Activated CD4-positive, CD25-positive, alpha-beta regulatory T cell treated with anti-CD3 and anti-CD28 coated beads, Interleukin-2, amount 50 U/mL, for 16 hours (primary cell): ENCODE measurements around the gene USH1C.

ENCODE experiments used
- DNase-seq: peaks from one replicate; pipeline ENCODE4 v3.0.0-alpha.2; 2020; ENCODE audit warnings: low read depth, low spot score

Gene USH1C

DNA sequence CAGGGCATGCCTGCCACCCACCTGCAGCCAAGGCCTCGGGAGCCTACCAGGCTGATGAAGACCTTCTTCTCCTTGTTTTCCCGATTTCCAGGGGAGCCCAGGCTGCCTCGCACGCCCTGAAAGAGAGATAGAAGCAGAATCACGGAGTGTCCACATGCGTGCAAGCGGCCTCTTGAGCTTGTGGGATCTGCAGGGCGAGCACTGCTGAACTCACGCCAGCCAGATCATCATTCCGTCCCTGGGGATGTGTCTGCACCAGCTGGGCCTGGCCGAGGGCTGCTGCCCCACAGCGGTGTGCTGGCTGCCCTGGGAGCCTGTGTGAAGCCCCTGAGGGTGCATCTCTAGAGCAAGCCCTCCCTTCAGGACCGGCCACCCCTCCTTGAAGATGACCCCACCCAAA, 17.9 kb downstream of the USH1C start:
- DNase-seq = no peak

DNA sequence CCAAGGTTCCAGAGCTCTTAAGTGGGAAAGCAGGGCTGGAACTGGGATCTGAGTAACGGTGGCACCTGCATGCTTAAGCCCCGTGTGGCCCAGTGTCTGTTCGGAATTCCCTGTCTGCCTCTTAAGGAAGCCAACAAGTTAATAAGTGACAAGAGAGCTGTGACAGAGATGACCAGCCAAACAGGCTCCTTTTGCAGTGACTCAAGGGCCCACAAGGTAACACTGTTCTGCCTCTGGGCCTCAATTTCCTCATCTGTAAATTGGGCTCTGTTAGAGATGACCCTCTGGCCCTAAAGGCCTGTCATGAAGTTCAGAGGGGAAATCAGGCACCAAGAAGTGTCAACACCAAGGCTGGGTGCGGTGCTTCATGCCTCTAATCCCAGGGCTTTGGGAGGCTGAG, 18.6 kb downstream of the USH1C start:
- DNase-seq = no peak

DNA sequence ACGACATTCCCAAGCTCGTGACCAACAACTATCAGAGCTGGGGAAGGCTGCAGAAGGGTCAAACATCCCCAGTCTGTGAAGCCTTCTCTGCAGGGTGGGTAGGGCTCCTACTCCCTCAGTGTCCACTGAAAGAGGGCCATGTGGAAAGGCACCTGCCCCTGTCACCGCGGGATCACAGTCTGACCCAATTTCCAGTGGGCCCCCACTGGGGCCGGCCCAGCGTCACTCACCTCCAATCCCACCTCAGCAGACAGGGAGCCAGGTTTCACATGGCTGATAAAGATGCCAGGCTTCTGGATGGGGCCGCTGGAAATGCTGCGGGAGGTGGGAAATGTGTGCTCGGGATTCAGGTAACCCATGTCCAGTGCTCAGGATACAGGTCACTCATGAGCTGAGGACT, 20.0 kb downstream of the USH1C start:
- no peak for DNase-seq

DNA sequence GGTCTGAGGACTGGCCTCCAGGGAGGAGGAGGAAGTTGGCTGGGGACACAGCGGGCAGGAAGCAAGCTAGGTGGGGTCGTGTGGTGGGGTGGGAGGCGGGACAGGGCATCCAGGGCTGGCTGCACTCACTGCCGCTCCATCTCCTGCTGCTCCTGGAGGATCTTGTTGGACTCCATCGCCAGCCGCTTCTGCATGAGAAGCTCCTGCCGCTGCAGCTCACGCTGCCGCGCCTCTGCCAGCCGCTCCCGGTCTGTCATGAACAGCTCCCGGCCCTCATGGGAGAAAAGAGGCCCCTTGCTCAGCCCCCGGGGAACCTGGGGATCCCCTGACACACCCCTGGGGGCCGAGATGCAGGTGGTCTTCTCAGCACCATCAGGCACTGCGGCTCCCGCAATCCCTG, 21.6 kb downstream of the USH1C start:
- no peak for DNase-seq

DNA sequence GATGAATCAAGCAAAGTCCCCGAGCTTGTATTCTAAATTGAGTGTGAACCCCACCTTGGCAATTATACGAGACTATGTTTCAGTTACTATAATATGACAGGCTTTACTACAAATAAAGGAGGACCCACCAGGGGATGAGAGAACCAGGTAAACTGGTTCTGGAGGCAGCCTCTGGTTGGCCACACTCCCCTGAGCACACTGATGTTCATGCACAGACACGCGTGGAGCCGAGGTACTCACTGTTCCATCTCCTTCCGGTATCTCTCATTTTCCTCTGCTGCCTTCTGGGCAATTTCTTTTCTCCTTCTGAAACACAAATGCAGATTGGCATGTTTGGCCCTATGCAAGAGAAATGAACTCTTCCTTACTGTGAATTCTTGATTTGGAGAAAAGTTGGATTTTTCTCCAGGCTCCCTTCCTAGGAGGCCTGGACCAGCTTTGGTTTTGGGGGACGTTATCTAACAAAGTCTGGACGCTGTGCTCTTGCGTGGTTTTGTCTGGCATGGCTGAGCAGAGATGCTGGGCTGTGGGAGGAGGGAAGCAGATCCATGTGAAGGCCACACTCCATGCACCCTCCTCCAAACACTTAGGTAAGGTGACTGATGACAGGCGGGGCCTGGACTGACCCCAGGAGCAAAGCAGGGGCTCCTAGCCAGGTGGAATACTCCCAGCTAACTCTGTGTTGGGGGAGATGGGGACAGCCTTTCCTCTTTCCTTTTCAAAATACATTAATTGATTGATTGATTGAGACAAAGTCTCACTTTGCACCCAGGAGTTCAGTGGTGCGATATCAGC, 22.9 kb downstream of the USH1C start:
- DNase-seq = no peak

DNA sequence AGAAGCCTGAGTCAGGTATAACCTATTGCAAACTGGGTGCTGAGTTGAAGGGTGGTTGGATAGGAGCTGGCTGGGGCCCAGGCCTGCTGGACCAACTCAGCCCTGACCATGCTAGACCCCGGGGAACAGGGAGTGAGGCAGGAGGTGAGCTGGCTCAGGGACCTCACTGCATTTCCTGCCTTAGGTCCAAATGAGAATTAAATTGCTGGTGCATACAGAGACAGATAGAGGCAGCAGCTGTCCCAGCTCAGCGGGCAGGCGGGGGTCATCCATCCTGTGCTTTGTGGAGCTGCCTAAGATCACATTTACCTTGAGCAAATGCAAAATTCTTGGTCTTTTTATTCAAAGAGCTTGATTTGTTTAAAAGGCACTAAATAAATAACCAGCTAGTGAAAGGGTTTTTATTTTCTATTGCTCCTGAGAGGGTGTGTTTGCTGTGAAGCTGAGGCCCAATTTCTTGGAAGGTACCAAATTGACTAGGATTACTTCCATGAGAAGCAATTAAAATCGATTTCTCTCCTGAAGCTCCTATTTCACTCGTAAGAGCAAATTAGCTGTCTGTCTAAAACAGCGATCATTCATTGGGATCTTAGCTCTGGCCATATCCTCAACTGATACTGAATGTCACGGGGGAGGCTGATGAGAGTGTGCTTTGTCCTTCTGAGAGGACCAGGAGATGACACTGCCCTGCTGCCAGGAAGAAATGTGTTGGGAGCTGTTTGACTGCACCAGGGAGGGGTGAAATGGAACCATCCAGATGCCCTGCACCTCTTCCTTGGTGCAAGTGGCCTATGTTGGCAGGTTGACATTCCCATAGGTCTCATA, 24.9 kb downstream of the USH1C start:
- DNase-seq = no peak

DNA sequence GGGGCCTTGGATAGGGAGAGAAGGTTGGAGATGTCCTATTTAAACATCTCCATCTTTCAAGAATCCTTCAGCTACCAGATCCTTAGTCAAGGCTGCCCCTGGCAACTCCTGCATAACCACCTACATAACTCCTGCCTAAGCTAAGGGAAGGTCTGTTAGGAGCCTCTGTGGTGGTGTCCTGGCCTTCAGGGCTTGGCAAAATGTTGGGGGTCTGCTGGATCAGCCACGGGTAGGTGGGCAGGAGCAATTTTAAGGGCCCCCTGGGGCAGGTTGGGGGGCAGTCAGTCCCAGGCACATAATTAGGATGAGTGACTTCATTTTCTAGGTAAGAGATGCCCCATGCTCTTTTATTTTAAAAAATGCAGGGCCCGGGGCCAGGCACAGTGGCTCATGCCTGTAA, 25.9 kb downstream of the USH1C start:
- DNase-seq = no peak

DNA sequence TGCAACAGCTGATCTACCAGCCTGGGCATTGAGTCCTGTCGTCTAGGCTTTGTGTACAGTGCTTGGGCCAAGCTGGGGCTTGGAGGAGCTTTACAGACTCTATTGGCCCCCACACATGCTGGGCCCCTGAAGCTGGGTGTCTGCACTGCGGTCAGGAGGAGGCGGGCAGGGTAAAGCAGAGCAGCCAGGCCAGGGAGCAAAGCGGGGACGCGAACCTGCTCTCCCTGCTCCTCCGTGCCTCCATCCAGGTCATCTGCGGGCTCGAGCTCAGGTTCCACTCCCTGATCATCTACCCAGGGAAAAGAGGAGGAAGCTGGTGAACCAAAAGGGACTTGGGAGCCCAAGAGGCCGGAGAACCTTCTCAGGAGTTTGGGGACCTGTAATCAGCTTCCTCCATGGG, 27.0 kb downstream of the USH1C start:
- no peak for DNase-seq

DNA sequence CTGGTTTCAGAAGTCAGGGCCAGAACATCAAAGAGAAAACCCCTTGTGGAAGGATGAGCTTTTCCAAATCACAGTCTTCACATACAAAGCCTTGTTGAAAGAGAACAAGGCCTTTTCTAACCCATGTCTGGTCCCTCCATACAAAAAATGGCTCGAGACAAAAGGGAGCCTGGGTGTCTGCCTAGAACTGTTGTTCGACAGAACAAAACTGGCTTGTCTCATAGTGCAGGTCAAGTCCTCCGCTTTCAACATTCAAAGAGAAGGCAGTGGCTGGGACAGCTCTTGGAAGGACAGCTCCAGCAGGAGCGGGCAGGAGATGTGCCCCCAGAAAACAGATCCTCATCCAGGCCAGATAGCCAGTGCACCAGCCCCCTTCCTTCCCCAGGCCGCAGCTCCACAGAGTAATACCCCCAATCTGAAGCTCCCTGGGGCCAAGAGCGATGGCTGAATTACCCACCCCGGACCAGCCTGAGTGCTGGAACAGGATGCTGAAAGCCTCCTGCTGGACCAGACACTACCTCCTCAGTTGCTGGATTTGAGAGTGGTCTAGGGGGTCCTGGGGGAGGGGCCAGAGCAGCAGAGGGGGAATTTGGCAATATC, 27.6 kb downstream of the USH1C start:
- DNase-seq = no peak

DNA sequence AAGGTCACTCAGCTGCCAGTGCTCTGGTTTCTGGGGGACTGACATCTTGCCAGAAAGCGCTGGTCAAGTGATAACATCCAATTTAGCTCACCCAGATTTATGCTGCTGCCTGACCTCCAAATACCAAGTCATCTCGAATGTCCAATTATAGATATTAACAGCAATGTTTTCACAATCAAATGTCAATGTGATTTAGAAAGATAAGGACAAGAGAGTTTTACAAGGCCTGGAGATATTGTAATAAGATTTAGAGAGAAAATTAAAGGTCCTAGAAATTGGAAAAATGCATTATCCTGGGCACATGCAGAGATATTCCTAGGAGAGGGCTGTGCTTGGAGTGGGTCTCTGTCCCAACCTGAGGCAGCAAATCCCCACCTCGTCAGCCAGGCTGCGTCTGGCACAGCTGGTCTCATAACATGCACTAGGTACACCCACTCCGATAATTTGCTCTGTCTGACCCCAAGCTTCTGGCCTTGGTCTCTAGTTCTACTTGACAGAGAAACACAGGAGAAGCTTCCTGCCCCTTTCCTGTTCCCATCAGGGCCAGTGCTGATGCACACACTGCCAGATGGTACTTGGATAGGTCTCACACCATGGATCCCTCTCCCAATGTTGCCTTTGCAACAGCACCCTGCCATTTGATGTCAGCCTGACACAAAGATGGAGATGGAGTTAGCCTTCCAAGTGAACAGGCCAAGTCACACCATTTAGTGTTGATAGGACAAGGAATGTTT, 28.6 kb downstream of the USH1C start:
- no peak for DNase-seq

DNA sequence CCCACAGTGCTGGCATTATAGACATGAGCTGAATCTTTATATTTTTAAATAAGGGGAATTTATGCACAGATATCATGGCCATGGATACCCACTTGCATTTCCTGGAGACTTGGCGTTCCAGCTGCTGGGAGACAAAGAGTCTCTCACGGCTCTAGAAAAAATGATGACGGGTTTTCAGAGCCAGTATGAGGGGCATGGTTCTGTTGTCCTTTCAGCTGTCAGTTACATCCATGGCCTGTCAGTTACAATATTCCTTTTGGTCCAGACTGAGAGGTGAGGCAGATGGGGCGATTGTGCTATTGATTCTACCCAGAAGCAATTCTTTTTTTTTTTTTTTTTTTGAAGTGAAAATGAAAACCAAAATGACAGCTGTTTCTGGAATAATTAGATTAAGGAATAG, 29.7 kb downstream of the USH1C start:
- DNase-seq = no peak

DNA sequence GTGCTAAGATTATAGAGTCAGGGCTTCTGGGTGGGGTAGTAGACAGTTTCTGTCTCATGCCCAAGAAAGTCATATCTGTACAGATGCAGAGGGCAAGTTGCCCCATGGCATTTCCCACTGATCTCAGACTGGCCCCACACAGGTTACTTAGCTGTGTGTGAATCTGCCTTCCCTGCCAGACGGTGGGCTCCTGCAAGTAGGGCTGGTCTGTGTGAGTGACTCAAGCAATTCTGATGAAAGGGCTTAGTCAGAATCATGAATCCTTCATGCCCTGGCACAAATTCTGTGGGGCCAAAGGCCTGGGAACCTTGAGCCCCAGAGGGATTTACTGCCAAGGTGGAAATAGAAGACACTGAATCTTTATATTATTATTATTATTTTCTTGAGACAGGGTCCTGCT, 30.4 kb downstream of the USH1C start:
- no peak for DNase-seq

DNA sequence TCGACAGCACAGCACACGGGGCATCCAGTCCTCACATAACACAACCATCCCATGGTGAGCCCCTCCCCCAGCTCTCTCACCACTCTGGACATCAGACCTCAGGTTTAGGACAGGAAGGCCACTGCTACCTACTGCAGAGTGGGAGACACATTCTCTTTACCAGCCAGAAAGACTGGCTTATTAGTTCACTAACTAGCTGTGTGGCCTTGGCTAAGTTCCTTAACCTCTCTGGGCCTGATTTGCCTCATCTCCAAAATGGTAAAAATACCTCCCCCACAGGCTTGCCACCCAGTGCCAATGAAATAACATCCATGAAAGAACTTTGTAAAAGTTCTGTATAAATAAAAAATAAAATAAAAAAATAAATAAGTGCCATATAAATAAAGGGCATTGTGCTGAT, 32.1 kb downstream of the USH1C start:
- DNase-seq = no peak

DNA sequence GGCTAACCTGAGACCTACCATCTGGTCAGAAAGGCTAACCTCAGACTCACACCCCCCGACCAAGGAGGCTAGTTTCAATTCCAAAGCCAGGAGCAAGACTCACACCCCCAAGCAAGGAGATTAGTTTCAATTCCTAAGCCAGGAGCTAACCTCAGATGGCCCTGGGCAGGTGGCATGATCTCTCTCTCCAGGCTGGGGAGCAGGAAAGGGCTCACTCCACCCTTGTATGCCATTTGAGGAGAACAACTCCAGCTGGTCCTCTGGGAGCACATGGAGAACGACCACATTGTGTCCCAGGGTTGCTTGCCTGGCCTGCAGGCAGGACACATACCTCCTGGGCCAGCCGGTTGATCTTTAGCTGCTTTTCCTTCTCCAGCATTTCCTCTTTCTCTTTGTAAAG, 32.6 kb downstream of the USH1C start:
- no peak for DNase-seq

DNA sequence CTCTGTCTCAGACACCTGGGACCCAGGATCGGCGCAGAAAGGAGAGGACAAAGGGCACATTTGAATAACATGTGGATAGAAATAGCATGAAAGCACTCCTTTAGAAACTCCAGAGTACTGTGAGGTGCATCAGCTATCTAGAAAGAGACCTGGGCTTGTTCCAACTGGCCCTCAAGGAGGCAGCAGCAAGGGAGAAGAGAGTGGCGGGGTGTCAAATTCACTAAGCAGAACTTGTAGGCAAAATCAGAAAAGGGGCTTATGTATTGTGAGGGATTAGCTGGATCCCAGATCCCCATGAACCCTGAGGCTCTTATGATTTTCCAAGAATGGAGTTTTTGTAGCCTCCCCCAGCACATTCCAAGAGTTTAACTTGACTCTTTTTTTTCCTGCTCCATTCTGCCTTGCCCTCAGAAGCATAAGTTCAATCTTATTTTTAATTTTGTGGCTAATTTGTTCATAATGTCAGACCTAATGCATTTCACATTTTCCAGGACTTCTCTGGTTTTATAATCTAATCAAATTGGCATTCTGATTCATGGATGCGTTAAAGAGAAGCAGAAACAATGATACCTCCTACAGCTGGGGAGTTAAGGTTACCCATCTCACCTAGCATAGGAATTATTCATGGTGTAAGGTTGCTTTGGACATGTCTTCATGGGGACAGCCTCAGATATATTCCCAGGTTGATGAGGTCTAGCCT, 33.6 kb downstream of the USH1C start:
- DNase-seq = no peak

DNA sequence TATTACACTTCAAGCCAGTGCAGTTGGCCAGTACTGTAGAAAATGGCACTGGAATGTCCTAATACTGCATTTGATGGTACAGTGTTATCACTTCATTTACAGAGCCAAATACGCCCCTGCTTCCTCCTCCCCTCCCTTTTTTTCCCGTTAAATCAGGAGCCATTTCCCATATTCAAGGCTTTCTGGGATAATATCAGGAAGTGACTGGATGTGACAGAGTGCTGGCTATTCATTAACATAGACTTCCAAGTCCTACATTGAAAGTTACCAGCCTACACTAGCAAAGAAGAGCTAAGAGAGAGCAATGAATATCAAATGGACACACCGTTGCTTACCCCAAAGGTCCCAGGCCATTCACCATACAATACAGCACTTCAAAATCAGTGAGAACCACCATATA, 35.4 kb downstream of the USH1C start:
- DNase-seq = no peak

DNA sequence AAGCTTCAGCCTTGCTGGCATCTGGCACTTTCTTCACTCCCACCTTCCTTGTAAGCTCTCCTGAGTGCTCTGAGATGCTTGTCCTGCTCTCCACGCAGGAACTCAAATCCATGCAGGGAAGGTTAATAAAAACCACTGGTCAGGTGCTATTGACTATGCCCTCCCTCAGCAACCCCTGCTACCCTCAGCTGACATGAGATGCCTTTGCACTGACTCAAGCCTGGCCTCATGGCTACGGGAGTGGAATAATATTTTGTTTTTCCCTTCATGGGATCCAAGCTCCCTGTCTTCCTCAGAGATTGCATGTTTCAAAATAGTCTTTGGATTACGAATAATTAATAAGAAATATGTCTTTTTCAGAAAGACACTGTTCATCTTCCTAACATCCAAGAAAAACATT, 35.9 kb downstream of the USH1C start:
- DNase-seq = no peak

DNA sequence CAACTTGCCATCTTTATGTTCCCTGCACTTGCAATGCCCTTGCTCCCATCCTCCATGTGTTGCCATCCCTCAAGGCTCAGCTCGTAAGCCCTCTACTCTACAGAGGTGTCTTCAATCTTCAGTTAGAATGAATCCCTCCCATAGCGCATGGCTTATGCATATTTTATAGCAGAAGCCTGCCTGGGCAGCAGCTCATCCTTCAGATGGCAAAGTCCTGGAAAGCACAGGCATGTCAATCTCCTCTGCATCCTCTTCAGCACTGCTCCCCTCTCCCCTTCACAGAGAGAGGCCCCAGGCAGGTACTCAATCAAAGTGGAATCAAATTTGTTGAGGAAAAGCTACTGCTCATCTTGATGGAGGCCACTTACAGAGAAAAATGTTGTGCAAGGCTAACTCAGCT, 36.4 kb downstream of the USH1C start:
- DNase-seq = no peak

DNA sequence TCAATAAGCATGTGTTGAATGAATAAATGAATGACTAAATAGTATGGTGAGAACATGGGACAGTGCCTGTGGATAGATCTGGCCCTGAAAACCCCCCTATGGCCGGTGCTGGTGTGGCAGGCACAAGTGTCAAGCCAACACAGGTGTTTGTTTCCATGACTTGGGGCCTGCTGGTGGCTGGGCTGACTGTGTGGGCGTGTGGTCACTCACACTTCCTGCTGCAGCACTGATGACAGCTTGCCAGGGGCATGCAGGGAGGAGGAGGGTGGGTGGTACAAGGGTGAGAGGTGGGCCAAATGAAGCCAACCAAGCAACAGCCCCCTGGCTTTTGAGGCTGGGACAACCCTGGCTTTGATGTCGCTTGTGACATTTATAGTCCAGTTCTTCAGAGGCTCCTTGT, 37.3 kb downstream of the USH1C start:
- DNase-seq = no peak

DNA sequence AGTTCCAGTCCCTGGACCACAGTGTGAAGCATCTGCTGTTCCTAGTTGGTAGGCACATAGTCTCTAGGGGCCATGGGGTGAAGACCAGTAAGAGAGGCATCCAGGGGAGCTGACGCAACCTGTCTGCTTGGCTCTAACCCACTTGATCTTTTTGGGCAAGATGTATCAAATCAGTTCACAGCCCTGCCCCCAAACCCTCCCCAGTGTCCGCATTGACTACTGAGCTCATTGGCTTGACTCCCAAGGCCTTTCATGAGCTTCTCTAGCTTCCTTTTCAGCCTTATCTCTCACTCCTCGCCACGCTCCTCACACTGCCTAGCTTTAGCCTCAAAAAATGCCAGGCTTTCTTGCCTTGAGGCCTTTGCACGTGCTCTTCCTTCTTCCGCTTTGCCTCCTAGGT, 37.9 kb downstream of the USH1C start:
- no peak for DNase-seq

DNA sequence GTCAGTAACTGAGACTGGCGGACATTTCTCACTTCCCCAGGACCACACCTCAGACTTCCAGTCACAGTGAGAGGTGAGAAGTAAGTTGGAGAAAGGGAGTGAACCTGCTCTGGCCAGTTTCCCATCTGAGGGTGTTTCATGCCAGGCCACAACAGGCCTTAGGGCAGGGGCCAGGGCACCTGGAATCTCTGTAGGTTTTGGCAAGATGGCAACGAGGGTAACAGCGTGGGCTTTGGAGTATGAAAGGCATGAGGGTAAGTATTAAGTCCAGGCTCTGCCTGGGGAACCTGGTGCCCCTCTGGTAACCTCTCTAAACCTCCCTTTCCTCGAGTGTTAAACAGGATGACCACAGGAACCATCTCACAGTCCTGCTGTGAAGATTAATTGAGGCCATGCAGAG, 39.1 kb downstream of the USH1C start:
- no peak for DNase-seq
